ENCODE results near the gene NEDD4L. TPM values are rescaled to one million over a fixed set of nuclear protein-coding genes. Genes with fewer than 3 reads are reported as not detected.

The NEDD4L gene
- total RNA-seq, 1 donor from 2014 or later: 32.6 TPM

- ChIA-PET POLR2A (interaction anchor here (0.8 kb wide), 1 partner anchor 1412 kb away, joined by 4 read pairs; no protein-coding TSS in a partner anchor), CTCF (interaction anchor here (2.8 kb wide), 1 partner anchor 14 kb away, joined by 13 read pairs; no protein-coding TSS in a partner anchor)
- DNase-seq (no peak), ATAC-seq (ENCODE audit: low read depth) (no peak)
- H3K27ac Mint-ChIP-seq: no peak overlapping the region
- H3K4me1 Mint-ChIP-seq: peaks cover 17% of the 10 kb centered on the region
- no peak overlapping the region for H3K4me3 Mint-ChIP-seq
- no peaks in the 10 kb centered on the region for H3K27me3 Mint-ChIP-seq
- no peaks in the 10 kb centered on the region for H3K9me3 Mint-ChIP-seq
- H3K36me3 Mint-ChIP-seq (ENCODE audit: low read depth): no peaks in the 10 kb centered on the region
- intact Hi-C loops (cut with micrococcal nuclease): no loop called here
- no peak for TF ChIP-seq CTCF (IDR thresholded peaks at IDR 0.05)
Observed at GRCh38 chr18:58150772-58151171, 106.7 kb downstream of the NEDD4L start.

GRCh38 chr18:58152216-58152615, 108.2 kb downstream of the NEDD4L start:
- CTCF ChIA-PET: no interaction called here
- intact Hi-C loops (cut with micrococcal nuclease): no loop called here
- TF ChIP-seq CTCF (IDR thresholded peaks at IDR 0.05): no peak
- no peak for ATAC-seq (ENCODE audit: low read depth)
- Mint-ChIP-seq H3K27ac (no peak overlapping the region), H3K9me3 (no peaks in the 10 kb centered on the region), H3K4me1 (peaks cover 17% of the 10 kb centered on the region), H3K27me3 (no peaks in the 10 kb centered on the region), H3K4me3 (no peak overlapping the region), H3K36me3 (ENCODE audit: low read depth) (no peaks in the 10 kb centered on the region)
- POLR2A ChIA-PET: interaction anchor here (0.9 kb wide), 1 partner anchor 13 kb away, joined by 3 read pairs; no protein-coding TSS in a partner anchor
- no peak for DNase-seq

- Mint-ChIP-seq H3K36me3 (ENCODE audit: low read depth) (no peaks in the 10 kb centered on the region), H3K27me3 (no peaks in the 10 kb centered on the region), H3K4me1 (peaks cover 15% of the 10 kb centered on the region), H3K27ac (no peak overlapping the region), H3K4me3 (no peak overlapping the region), H3K9me3 (no peaks in the 10 kb centered on the region)
- ATAC-seq (ENCODE audit: low read depth): no peak
- POLR2A ChIA-PET: interaction anchor here (0.7 kb wide), 1 partner anchor 8 kb away, joined by 9 read pairs; no protein-coding TSS in a partner anchor
- DNase-seq: no peak
- no peak for TF ChIP-seq CTCF (IDR thresholded peaks at IDR 0.05)
- intact Hi-C loops (cut with micrococcal nuclease): no loop called here
- CTCF ChIA-PET: interaction anchor here (1.0 to 1.3 kb wide), 2 partner anchors 16 to 25 kb away, joined by 3 to 4 read pairs; no protein-coding TSS in a partner anchor
Observed at GRCh38 chr18:58152891-58153290, 108.9 kb downstream of the NEDD4L start.

- H3K4me1 Mint-ChIP-seq: no peaks in the 10 kb centered on the region
- intact Hi-C loops (cut with micrococcal nuclease): no loop called here
- no peak overlapping the region for H3K27ac Mint-ChIP-seq
- ChIA-PET POLR2A (no interaction called here), CTCF (no interaction called here)
- H3K27me3 Mint-ChIP-seq: no peaks in the 10 kb centered on the region
- no peak for ATAC-seq (ENCODE audit: low read depth)
- no peaks in the 10 kb centered on the region for H3K36me3 Mint-ChIP-seq (ENCODE audit: low read depth)
- H3K9me3 Mint-ChIP-seq: no peaks in the 10 kb centered on the region
- DNase-seq: no peak
- H3K4me3 Mint-ChIP-seq: no peak overlapping the region
- no peak for TF ChIP-seq CTCF (IDR thresholded peaks at IDR 0.05)
Observed at GRCh38 chr18:58156516-58156915, 112.5 kb downstream of the NEDD4L start.

- ATAC-seq (ENCODE audit: low read depth) (no peak), DNase-seq (no peak)
- H3K4me1 Mint-ChIP-seq: no peaks in the 10 kb centered on the region
- H3K36me3 Mint-ChIP-seq (ENCODE audit: low read depth): no peaks in the 10 kb centered on the region
- no peak overlapping the region for H3K27ac Mint-ChIP-seq
- ChIA-PET POLR2A (no interaction called here), CTCF (no interaction called here)
- H3K27me3 Mint-ChIP-seq: no peaks in the 10 kb centered on the region
- intact Hi-C loops (cut with micrococcal nuclease): no loop called here
- TF ChIP-seq CTCF (IDR thresholded peaks at IDR 0.05): no peak
- H3K9me3 Mint-ChIP-seq: no peaks in the 10 kb centered on the region
- no peak overlapping the region for H3K4me3 Mint-ChIP-seq
Observed at GRCh38 chr18:58157237-58157636, 113.2 kb downstream of the NEDD4L start.

Data from activated B cell treated with CpG ODN at 0.5 μM for 24 hours (primary cell).